Measurements from ENCODE around the gene FXN. TPM values are rescaled to one million over a fixed set of nuclear protein-coding genes. Genes with fewer than 3 reads are reported as not detected.

The FXN gene
- total RNA-seq, 1 experiment from 2014 or later = 17.8 TPM

DNA sequence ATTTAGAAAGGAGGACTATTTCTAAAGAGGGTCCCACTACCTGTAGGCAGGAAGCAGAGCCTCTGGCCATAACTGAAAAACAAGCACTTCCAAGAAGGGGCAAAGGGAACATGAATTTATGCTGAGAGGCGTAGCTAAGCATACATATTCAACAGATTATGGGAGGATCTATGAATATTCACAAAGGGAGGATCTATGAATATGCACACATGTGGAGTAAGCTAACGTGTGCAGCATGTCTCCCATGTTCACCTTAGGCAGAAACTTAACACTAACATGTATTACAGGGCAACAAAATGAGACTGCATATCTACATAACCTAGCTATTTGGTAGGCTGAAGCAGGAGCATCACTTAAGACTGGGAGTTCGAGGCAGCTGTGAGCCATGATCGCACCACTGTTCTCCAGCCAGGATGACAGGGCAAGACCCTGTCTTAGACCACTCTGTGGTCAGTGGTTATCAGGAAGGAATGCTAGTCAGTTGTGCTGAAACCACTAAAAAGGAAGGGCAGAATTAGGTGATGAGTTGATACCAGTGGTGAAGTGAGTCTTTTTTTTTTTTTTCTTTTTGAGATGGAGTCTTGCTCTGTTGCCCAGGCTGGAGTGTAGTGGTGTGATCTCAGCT, 20.8 kb downstream of the FXN start:
- Histone ChIP-seq H3K9me3 (ENCODE audit: control insufficient read depth, insufficient read depth, low read depth, low read length) (no peaks in the 10 kb centered on the region), H3K4me1 (ENCODE audit: control insufficient read depth, insufficient read depth, low read length) (no peaks in the 10 kb centered on the region), H3K27me3 (ENCODE audit: control insufficient read depth, insufficient read depth, low read length) (no peaks in the 10 kb centered on the region), H3K27ac (ENCODE audit: low read length) (no peak overlapping the region), H3K36me3 (ENCODE audit: control insufficient read depth, insufficient read depth, low read length) (no peaks in the 10 kb centered on the region), H3K4me3 (ENCODE audit: low read depth in 2 of 2, low read length in 2 of 2) (no peak overlapping the region)
- no TSS peak for BruUV-seq (replicated peaks)
- in situ Hi-C loops (cut with HindIII; ENCODE audit: low pct_unique_long_range_greater_than_20kb, low sequenced_read_pairs) (no loop called here), intact Hi-C loops (cut with micrococcal nuclease; ENCODE audit: unreplicated experiment) (loop anchor here (10.0 kb wide), 2 partner anchors 118 to 168 kb away; partner anchors contain the start of gene TJP2)
- ATAC-seq (no peak), DNase-seq (ENCODE audit: low read depth, low spot score) (no peak)
- CTCF ChIA-PET = no interaction called here
- no peak for TF ChIP-seq SIN3A (IDR thresholded peaks at IDR 0.05; ENCODE audit: borderline replicate concordance, insufficient read depth, low read depth, low read length)
- TF ChIP-seq POLR2AphosphoS5 (IDR thresholded peaks at IDR 0.05; ENCODE audit: low read depth, low read length) = no peak
- TF ChIP-seq, protein P1, sequence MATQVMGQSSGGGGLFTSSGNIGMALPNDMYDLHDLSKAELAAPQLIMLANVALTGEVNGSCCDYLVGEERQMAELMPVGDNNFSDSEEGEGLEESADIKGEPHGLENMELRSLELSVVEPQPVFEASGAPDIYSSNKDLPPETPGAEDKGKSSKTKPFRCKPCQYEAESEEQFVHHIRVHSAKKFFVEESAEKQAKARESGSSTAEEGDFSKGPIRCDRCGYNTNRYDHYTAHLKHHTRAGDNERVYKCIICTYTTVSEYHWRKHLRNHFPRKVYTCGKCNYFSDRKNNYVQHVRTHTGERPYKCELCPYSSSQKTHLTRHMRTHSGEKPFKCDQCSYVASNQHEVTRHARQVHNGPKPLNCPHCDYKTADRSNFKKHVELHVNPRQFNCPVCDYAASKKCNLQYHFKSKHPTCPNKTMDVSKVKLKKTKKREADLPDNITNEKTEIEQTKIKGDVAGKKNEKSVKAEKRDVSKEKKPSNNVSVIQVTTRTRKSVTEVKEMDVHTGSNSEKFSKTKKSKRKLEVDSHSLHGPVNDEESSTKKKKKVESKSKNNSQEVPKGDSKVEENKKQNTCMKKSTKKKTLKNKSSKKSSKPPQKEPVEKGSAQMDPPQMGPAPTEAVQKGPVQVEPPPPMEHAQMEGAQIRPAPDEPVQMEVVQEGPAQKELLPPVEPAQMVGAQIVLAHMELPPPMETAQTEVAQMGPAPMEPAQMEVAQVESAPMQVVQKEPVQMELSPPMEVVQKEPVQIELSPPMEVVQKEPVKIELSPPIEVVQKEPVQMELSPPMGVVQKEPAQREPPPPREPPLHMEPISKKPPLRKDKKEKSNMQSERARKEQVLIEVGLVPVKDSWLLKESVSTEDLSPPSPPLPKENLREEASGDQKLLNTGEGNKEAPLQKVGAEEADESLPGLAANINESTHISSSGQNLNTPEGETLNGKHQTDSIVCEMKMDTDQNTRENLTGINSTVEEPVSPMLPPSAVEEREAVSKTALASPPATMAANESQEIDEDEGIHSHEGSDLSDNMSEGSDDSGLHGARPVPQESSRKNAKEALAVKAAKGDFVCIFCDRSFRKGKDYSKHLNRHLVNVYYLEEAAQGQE (IDR thresholded peaks at IDR 0.05; ENCODE audit: insufficient read depth in 1 of 2, low read depth in 2 of 2, low read length in 1 of 2) = no peak
- TF ChIP-seq TCF7L2 (IDR thresholded peaks at IDR 0.05; ENCODE audit: low read depth, low read length) = no peak
- TF ChIP-seq, protein P2, sequence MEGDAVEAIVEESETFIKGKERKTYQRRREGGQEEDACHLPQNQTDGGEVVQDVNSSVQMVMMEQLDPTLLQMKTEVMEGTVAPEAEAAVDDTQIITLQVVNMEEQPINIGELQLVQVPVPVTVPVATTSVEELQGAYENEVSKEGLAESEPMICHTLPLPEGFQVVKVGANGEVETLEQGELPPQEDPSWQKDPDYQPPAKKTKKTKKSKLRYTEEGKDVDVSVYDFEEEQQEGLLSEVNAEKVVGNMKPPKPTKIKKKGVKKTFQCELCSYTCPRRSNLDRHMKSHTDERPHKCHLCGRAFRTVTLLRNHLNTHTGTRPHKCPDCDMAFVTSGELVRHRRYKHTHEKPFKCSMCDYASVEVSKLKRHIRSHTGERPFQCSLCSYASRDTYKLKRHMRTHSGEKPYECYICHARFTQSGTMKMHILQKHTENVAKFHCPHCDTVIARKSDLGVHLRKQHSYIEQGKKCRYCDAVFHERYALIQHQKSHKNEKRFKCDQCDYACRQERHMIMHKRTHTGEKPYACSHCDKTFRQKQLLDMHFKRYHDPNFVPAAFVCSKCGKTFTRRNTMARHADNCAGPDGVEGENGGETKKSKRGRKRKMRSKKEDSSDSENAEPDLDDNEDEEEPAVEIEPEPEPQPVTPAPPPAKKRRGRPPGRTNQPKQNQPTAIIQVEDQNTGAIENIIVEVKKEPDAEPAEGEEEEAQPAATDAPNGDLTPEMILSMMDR (IDR thresholded peaks at IDR 0.05) = no peak
- POLR2A ChIA-PET = no interaction called here

GRCh38 chr9:69058101-69058500, 22.5 kb downstream of the FXN start:
- in situ Hi-C loops (cut with HindIII; ENCODE audit: low pct_unique_long_range_greater_than_20kb, low sequenced_read_pairs) = no loop called here
- H3K27me3 ChIP-seq (ENCODE audit: control insufficient read depth, insufficient read depth, low read length) = no peaks in the 10 kb centered on the region
- CTCF ChIA-PET = no interaction called here

More at GRCh38 chr9:69058101-69058500, 22.5 kb downstream of the FXN start:
- ATAC-seq (no peak), DNase-seq (ENCODE audit: low read depth, low spot score) (no peak)
- no TSS peak for BruUV-seq (replicated peaks)
- Histone ChIP-seq H3K27ac (ENCODE audit: low read length) (no peak overlapping the region), H3K4me3 (ENCODE audit: low read depth in 2 of 2, low read length in 2 of 2) (no peak overlapping the region), H3K36me3 (ENCODE audit: control insufficient read depth, insufficient read depth, low read length) (no peaks in the 10 kb centered on the region), H3K4me1 (ENCODE audit: control insufficient read depth, insufficient read depth, low read length) (no peaks in the 10 kb centered on the region), H3K9me3 (ENCODE audit: control insufficient read depth, insufficient read depth, low read depth, low read length) (no peaks in the 10 kb centered on the region)
- intact Hi-C loops (cut with micrococcal nuclease; ENCODE audit: unreplicated experiment) = loop anchor here (10.0 kb wide), 2 partner anchors 117 to 167 kb away; partner anchors contain the start of gene TJP2
- TF ChIP-seq TCF7L2 (IDR thresholded peaks at IDR 0.05; ENCODE audit: low read depth, low read length) (no peak), POLR2AphosphoS5 (IDR thresholded peaks at IDR 0.05; ENCODE audit: low read depth, low read length) (no peak), SIN3A (IDR thresholded peaks at IDR 0.05; ENCODE audit: borderline replicate concordance, insufficient read depth, low read depth, low read length) (no peak)
- TF ChIP-seq, protein P2 (IDR thresholded peaks at IDR 0.05) = no peak
- TF ChIP-seq, protein P1 (IDR thresholded peaks at IDR 0.05; ENCODE audit: insufficient read depth in 1 of 2, low read depth in 2 of 2, low read length in 1 of 2) = no peak
- POLR2A ChIA-PET = no interaction called here

Measured in Panc1 (cell line).